ENCODE data around the gene SESN3. TPM values are rescaled to one million over a fixed set of nuclear protein-coding genes. Genes with fewer than 3 reads are reported as not detected.
A peak's percentile ranks its signal among the peaks of the same experiment; 100 is the strongest.

Gene SESN3
- total RNA-seq, 1 donor: 6.9 TPM

GRCh38 chr11:95268391-95268790 lies 37.4 kb upstream of the SESN3 start:
- DNase-seq (ENCODE audit: low read depth): no peak

GRCh38 chr11:95267601-95268213 lies 36.7 kb upstream of the SESN3 start:
- DNase-seq (ENCODE audit: low read depth): no peak
- H3K4me3 ChIP-seq (ENCODE audit: low read depth, low read length): no peak overlapping the region
- no peak for TF ChIP-seq CTCF (IDR thresholded peaks at IDR 0.05; ENCODE audit: insufficient read depth, low read depth, low read length)

More at GRCh38 chr11:95268391-95268790, 37.4 kb upstream of the SESN3 start:
- H3K4me3 ChIP-seq (ENCODE audit: low read depth, low read length): no peak overlapping the region
- no peak for TF ChIP-seq CTCF (IDR thresholded peaks at IDR 0.05; ENCODE audit: insufficient read depth, low read depth, low read length)

DNA sequence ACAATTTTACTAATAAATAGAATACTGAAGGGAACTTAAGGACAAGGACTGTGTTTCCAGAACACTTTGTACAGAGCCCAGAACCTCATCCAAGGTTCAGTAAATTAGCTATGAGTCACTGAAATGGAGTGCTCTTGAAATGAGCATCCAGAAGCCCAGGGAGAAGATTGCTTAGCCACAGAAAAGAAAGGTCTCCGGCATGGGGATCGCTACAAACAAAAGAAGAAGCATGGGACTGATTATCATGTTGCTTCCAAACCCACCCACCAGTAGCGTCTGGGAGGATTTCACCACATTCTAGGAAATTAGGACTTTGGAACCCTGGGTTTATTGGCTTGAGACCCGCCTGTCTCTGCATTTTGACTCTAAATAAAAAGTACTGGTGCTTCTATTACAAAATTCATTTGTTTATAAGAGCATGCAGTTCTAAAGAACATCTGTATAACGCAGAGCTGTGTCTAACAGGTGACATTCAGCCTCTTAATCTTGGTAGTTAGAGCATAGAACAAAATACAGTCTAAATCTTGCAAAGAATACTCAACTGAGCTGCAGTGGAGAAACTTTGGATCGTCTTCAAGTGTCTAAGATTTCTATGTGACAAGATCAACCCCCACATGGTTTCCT lies 35.9 kb upstream of the SESN3 start:
- DNase-seq (ENCODE audit: low read depth): peak; percentile 14
- no peak for TF ChIP-seq CTCF (IDR thresholded peaks at IDR 0.05; ENCODE audit: insufficient read depth, low read depth, low read length)
- H3K4me3 ChIP-seq (ENCODE audit: low read depth, low read length): no peak overlapping the region

- no peak for TF ChIP-seq CTCF (IDR thresholded peaks at IDR 0.05; ENCODE audit: insufficient read depth, low read depth, low read length)
- no peak for DNase-seq (ENCODE audit: low read depth)
- H3K4me3 ChIP-seq (ENCODE audit: low read depth, low read length): no peak overlapping the region
Measured at GRCh38 chr11:95264881-95265280, 33.9 kb upstream of the SESN3 start.

- H3K4me3 ChIP-seq (ENCODE audit: low read depth, low read length): no peak overlapping the region
- no peak for DNase-seq (ENCODE audit: low read depth)
- no peak for TF ChIP-seq CTCF (IDR thresholded peaks at IDR 0.05; ENCODE audit: insufficient read depth, low read depth, low read length)
Measured at GRCh38 chr11:95262994-95263765, 32.2 kb upstream of the SESN3 start.

GRCh38 chr11:95257456-95257971 lies 26.5 kb upstream of the SESN3 start:
- no peak overlapping the region for H3K4me3 ChIP-seq (ENCODE audit: low read depth, low read length)
- no peak for DNase-seq (ENCODE audit: low read depth)
- TF ChIP-seq CTCF (IDR thresholded peaks at IDR 0.05; ENCODE audit: insufficient read depth, low read depth, low read length): no peak
